GM18511 (cell line): ENCODE measurements around the gene OR14A16.
A peak's percentile ranks its signal among the peaks of the same experiment; 100 is the strongest.

Experiments used
- ATAC-seq: cut with Tn5 transposase; IDR thresholded peaks from one replicate; pipeline ENCODE4 v1.9.1; 2021; ENCODE audit warnings: mild to moderate bottlenecking, moderate library complexity; ENCODE audit not compliant: unreplicated experiment

OR14A16 gene

DNA sequence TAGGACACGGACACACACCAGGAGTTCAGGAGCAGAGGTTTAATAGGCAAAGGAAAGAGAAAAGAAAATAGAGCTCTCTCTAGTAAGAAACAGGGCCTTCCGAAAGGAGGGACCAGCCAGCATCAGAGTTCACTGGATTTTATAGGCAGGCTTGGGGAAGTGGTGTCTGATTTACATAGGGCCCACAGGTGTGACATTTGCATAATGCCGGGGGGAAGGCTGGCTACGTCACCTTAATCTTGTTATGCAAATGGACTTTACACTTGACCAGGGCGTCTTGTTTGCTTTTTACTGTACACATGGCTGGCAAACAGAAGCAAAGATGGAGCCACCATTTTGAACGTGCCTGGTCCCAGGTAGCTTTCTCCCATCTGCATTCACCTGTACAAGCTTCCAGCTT lies at the start of gene OR14A16:
TSS of gene OR14A16 (minus strand) at position 97 of the 400 bp plus-strand sequence. CDS start 8,390 bp downstream, outside the sequence.
- ATAC-seq: peak; percentile 63

- ATAC-seq: no peak
These were observed 41.5 kb upstream of the OR14A16 start for GRCh38 chr1:247865416-247865815.

DNA sequence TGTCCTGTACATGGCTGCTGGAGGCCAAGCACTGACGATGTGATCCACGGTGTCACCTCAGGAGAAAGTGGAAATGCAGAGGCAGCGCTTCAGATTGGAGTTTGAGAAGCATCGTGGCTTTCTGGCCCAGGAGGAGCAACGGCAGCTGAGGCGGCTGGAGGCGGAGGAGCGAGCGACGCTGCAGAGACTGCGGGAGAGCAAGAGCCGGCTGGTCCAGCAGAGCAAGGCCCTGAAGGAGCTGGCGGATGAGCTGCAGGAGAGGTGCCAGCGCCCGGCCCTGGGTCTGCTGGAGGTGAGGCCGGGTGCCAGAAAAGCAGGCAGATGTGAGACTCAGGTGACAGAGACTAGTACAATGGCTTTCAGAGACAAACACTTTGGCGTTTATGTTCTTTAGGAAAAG lies 40.7 kb upstream of the OR14A16 start:
- no peak for ATAC-seq

- no peak for ATAC-seq
These were observed 38.8 kb upstream of the OR14A16 start for GRCh38 chr1:247862756-247863155.

DNA sequence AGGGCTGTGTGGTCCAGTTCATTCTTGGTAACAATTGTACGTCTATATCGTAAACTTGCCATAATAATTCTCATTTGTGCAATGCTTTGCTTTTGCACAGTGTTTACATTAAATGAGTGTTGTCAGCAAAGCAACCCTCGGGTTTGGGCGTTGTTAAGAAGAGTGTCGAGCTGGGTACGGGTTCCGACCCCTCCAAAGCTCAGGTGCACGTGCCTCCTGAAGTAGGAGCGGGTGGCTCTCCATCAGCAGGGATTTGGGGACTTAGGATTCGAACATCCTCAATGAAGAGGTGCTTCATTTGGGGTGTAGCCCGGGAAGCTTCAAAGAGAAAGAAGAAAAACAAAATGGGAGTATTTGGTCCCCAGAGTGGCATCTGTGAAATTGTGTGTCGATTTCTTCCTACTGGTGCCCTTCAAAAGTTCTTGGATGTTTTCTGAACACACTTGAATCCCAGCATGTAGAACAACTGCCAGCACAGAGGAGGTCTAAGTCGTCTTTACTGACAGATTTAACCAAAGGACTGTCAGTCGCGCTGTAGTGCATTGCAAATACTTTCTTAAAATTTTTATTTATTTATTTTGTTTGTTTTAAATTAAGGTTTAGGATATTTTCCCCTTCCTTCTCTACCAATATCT lies 34.2 kb upstream of the OR14A16 start:
- ATAC-seq: no peak

DNA sequence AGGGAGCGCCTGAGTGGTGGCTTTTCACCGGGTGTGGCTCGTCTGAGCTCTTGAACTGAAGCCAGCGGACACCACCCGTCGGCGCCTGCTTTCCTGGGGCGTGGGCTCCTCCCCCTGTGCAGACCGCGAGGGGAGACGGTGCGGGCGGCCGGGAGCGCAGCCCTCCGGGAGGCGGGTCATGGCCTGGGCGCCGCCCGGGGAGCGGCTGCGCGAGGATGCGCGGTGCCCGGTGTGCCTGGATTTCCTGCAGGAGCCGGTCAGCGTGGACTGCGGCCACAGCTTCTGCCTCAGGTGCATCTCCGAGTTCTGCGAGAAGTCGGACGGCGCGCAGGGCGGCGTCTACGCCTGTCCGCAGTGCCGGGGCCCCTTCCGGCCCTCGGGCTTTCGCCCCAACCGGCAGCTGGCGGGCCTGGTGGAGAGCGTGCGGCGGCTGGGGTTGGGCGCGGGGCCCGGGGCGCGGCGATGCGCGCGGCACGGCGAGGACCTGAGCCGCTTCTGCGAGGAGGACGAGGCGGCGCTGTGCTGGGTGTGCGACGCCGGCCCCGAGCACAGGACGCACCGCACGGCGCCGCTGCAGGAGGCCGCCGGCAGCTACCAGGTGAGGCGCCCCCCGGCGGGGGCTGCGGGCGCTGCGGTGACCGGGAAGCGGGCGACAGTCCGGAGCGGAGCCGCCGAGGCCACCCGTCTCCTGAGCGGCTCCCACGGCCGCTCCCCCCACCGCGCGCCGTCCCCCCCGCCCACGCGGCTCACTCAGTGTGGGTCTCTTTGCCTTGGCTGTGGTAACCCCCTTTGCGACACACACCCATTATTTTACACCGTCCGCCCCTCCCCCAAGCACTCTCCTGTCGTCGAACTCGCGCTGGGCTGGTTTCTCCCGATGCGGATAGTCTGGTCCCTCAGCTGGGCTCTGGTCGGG lies 33.4 kb upstream of the OR14A16 start, which contains the start of gene TRIM58:
TSS of gene TRIM58 (plus strand) at position 119 of the 916 bp plus-strand sequence. CDS start at position 179, 60 bp downstream.
- ATAC-seq: peak; percentile 53

- no peak for ATAC-seq
These were observed 32.0 kb upstream of the OR14A16 start for GRCh38 chr1:247855911-247856310.

DNA sequence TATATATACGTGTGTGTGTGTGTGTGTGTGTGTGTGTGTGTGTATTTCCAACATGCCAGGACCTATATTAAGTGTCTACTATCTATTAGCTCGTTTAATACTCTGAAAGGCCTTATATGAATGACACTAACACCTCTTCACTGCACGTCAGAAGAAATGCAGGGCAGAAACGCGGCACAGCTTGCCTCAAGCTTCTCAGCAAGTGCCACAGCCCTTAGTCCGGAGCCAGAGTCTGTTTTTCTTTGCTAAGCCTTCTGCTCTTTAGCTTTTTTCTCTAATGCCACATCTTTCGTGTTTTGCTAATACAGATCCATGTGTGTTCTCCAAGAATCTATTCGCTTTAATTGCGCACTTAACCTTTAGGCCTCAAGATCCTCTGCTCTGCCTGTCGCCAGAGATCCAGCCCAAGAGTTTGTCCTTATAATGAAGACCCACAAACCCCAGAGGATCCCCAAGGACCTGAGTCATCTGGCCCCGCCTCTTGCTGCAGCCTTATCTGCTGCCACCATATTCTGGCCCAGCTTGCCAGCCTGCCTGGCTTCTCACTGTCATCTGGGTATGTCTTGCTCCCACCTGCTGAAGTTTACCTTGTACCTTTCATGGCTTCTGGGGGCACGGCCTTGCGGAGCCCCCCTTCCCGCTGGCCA lies 31.1 kb upstream of the OR14A16 start:
- ATAC-seq: no peak

- no peak for ATAC-seq
These were observed 25.7 kb upstream of the OR14A16 start for GRCh38 chr1:247849616-247850015.

- no peak for ATAC-seq
These were observed 24.4 kb upstream of the OR14A16 start for GRCh38 chr1:247848346-247848745.

DNA sequence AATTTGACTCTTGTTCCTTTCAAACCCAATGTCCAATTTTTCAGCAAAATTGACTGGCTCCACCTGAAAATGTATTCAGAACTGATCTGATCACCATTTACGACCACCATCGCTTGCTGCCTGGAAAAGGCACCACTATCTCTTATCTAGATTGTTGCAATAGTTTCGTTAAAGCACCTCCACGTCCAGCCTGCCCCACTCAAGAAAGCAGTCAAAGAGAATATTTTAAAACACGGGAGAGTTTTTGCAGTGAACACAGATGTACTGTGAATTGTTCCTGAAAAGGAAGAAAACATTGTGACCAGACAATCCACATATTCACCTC lies 21.7 kb upstream of the OR14A16 start:
- no peak for ATAC-seq

DNA sequence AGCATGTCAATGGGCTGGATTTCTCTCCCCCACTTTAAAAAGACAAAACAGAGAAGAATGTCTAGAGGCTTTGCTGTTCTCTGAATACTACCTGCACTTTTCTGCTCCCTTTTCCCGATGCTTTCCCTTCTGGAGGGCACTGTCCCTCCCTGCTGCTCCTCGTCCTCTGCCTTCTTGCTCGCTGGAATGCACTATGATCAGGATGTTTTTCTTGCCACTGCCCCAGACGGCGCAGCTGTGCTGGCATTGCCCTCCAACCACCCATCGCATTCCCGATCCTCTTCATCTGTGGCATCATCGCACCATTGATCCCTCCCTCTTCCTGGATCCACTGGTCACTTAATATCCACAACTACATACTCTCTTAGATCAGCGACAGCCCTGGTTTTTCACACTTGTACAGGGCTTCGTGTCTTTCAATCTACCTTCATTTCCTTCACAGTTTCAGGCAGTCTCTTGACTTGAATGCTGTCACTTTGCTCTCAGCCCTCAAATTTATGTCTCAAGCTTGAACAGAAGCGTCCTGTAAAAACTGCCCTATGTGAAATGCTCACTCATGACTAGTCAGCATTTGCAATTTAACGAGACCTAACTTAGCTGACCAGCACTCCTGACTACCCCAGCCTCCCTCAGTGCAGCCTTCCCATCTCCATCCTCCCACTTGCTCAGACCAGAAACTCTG lies 21.2 kb upstream of the OR14A16 start:
- no peak for ATAC-seq

GRCh38 chr1:247843411-247843810 lies 19.5 kb upstream of the OR14A16 start:
- no peak for ATAC-seq

DNA sequence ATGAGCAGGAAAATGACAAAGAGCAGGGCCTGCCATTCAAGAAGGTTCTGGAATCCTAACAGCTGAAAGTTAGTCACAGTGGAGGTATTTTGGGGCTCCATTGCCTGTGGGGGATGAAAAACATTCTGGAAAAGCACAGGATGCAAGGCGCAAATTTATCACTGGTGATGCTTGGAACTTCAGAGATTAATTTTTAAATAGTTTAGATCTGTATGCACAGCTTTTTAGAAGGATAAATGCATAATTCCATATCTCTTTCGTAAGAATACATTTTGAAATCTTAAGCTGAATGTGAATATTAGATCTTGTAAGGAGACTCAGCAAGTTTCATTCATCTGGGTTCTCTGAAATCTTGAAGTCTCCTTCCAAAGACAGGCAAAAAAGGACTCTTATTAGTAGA lies 17.9 kb upstream of the OR14A16 start, which contains the start of gene OR11L1:
TSS of gene OR11L1 (minus strand) at position 101 of the 400 bp plus-strand sequence. CDS start at position 101, 0 bp downstream.
- no peak for ATAC-seq

DNA sequence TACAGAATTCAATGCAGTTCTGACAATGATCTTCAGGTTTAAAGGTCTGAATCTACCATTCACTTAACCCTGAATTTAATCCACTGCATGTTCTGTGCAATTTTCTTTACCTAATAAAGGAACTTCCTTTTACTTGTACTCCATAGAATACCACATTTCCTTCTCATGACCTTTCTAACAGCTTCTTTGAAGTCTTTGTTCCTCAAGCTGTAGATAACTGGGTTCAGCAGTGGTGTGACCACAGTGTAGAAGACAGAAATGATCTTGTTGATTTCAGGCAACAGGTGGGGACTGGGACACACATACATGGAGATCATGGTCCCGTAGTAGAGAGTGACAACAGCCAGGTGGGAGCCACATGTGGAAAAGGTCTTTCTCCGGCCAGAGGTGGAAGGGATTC lies 16.9 kb upstream of the OR14A16 start:
- no peak for ATAC-seq

GRCh38 chr1:247833601-247834000 lies 9.7 kb upstream of the OR14A16 start:
- no peak for ATAC-seq

DNA sequence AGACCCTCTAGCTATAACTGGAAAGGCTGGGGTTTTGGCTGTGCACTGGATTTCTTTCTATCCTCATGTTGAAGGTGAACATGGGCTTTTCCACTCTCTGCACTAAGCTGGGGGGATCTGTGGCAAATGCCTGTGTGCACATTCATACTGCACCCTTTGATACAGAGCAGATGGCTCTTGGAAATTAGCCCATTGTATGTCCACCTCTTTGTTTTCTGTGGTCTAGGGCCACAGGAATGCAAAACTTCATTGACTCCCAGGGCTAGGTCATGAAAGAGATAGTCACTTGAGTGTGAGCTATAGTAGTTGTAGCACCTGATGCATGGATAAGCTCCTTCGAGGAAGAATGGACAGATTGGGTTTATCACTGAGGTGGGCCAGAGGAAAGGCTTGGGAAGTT lies 5.7 kb upstream of the OR14A16 start:
- ATAC-seq: no peak

- ATAC-seq: no peak
These were observed 1.4 kb upstream of the OR14A16 start for GRCh38 chr1:247825362-247825761.

GRCh38 chr1:247822060-247822459 lies 1.9 kb downstream of the OR14A16 start:
- no peak for ATAC-seq

DNA sequence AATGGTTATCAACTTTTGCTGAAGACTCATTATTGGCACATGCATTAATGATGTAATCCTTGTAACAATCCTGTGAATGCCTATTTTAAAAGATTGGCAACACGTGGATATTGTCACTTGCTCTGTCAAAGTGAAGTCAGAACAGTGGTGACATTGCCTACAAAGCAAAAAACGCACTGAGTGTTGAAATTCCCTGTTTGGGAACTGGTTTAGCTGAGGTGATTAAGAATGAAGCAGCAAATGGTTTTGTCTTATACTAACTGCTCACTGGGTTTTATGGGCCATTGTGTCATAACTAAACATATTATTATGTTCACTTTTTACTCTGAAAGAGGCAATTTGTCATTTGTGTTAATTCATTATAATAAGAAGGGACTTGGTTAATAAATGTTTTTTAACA lies 11.3 kb downstream of the OR14A16 start:
- ATAC-seq: no peak

DNA sequence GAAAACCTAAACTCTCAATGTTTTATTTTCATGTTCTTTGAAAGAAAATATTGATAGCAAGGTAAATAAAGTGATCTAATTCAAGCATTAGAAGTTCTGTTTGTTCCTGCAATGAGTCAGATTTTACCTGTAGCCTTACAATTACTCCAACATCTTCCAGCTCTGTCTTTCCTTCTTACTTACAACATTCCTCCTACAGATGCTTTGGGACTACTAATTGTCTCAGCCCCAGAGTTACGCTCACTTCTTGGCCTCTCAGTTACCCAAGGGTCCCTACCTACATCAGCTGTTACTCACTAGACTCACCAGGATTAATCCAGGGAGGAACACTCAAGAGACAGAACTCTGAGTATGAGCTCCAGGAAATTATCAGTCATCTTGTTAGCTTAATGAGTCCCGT lies 26.4 kb downstream of the OR14A16 start:
- no peak for ATAC-seq
